GM12872 (cell line): Measurements from ENCODE around the gene DNAJC8.

ENCODE experiments used
- TF ChIP-seq, protein P1 (sequence below): IDR thresholded peaks from 3 replicates; pipeline ENCODE4 v1.5.1; 2011; ENCODE audit warnings: low read depth, mild to moderate bottlenecking, low read length, moderate library complexity; ENCODE audit not compliant: insufficient read depth

DNAJC8 gene

GRCh38 chr1:28241638-28242241 is 8.9 kb upstream of the DNAJC8 start:
- TF ChIP-seq, protein P1, sequence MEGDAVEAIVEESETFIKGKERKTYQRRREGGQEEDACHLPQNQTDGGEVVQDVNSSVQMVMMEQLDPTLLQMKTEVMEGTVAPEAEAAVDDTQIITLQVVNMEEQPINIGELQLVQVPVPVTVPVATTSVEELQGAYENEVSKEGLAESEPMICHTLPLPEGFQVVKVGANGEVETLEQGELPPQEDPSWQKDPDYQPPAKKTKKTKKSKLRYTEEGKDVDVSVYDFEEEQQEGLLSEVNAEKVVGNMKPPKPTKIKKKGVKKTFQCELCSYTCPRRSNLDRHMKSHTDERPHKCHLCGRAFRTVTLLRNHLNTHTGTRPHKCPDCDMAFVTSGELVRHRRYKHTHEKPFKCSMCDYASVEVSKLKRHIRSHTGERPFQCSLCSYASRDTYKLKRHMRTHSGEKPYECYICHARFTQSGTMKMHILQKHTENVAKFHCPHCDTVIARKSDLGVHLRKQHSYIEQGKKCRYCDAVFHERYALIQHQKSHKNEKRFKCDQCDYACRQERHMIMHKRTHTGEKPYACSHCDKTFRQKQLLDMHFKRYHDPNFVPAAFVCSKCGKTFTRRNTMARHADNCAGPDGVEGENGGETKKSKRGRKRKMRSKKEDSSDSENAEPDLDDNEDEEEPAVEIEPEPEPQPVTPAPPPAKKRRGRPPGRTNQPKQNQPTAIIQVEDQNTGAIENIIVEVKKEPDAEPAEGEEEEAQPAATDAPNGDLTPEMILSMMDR = no peak

DNA sequence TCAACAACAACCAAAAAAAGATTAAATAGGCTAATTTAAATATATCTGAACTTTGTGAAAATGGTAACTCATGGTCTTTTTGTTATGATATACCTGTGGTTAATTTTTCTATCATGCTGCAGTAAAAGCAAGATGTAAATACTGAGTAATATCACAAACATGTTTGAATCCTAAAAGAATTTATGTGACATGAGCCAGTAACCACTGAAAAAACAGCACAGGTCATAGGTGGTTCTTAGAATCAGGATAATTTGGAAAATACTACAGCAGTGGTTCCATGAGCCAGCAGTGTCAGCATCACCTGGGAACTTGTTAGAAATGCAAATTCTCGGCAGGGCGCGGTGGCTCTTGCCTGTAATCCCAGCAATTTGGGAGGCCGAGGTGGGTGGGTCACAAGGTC is 7.2 kb upstream of the DNAJC8 start:
- TF ChIP-seq, protein P1 = no peak

DNA sequence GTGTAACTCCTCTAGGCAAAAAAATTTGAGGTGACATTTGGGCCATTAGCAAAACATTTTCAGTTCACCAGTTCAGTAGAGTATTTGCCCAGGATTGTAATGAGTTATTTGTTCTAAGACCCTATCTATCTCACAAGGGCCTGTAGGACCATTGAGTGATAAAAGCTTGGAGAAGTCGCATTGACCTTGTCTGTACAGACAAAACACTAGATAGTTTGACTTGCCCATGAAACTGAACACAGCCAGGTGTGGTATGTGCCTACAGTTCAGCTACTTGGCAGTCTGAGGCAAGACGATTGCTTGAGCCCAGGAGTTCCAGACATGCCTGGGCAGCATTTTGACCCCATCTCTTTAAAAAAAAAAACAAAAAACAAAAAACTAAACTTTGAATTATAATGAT is 6.2 kb upstream of the DNAJC8 start:
- TF ChIP-seq, protein P1 = no peak

DNA sequence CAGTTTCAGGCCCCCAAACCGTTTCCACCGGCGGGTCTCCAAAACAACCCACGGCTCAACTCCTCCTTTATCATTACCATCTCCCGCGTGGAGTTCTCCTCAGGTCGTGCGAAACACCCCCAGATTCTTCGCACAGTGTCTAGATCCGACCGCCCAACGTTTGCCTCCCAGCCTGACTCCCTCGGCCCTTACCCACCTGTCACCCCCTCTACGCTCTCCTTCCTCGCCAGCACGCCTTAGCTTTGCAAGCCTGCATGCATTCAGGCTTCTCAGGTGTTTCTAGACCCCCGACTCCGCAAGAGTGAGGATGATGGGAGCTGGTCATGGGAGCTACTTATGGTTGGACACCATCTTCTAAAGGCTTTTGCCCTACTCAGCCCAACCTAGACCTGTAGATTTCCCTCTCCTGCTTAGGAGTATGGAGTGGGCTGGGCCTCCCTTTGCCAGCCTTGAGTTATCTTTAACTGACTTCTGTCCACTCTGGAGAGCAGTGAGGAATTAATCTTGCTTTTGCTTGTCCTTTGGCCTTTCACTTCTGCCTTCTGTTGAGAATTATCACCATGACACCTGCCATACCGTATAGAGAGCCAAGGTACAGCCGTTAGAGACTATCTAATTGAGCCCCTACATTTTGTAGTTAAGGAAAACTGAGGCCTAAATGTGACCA is 4.0 kb upstream of the DNAJC8 start:
- TF ChIP-seq, protein P1 = no peak

DNA sequence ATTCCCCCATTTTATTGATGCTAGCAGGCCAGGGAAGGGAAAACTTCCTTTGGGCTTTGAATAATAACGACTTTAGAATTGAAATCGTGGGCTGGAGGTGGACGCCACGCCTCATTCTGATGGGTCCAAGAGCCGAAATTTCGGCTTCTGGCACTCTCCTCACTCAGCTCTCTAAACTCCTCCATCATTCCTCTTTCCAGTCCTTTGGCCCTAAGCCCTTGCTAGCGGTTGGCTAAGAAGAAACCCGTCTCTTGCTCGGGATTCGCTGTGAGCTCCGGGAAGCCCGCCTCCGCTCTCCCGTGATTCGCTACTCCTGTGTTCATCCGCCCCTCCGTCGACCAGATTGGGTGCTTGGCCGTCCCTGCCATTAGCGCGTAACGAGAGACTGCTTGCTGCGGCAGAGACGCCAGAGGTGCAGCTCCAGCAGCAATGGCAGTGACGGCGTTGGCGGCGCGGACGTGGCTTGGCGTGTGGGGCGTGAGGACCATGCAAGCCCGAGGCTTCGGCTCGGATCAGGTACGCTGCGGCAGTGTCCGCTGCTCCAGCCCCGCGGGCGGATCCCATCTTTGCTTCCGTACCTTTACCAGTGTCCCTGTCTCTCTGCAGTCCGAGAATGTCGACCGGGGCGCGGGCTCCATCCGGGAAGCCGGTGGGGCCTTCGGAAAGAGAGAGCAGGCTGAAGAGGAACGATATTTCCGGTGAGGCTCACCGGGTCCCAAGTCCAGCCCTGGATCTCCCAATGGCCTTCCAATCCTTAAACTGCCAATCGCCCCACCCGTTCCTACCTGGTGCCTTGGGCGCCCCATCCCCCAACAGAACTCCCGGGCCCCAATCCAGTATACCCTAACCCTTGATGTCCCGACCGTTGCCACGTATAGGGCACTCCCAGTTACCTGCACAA is 3.2 kb upstream of the DNAJC8 start, which contains the start of gene ATP5IF1:
Gene ATP5IF1 (plus strand): TSS at position 370 of the 901 bp plus-strand sequence. CDS start 60 bp downstream, at position 430.
- TF ChIP-seq, protein P1 = no peak

GRCh38 chr1:28233264-28233606 is 406 bp upstream of the DNAJC8 start:
- TF ChIP-seq, protein P1 = no peak

DNA sequence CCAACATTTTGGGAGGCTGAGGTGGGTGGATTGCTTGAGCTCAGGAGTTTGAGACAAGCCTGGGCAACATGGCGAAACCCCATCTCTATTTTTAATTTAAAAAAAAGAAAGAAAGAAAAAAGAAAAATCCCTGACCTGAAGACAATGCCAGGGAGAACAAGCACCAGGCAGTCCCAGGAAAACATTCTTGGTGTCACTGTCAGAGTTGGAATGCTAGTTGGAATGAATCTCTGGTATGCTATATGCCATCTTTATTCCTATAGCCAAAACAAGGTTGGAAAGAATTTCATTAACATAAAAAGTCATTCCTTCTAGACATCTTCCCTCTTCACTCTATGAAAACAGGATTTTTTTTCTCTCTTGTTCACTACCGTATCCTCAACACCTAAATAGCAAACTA is 2.8 kb downstream of the DNAJC8 start:
- TF ChIP-seq, protein P1 = no peak
